Measurements from ENCODE around the gene TMEM42. TPM values are rescaled to one million over a fixed set of nuclear protein-coding genes. Genes with fewer than 3 reads are reported as not detected.

TMEM42 gene
- total and polyA plus RNA-seq, 2 of the 4 experiments (the other 2 are of a cell fraction): 13.1 to 24.7 TPM

- WGBS, 2 experiments (ENCODE audit: extremely low coverage in 2 of 2, insufficient read length in 1 of 2): 86% methylated on average over 3 of the region's 4 CpGs; no CpG with 5 or more reads in 1 of the 2 experiments
- Histone ChIP-seq H3K4me1 (ENCODE audit: control insufficient read depth, insufficient read depth, low read length) (no peaks in the 10 kb centered on the region), H4K8ac (ENCODE audit: low read depth in 2 of 2, low read length in 2 of 2) (no peak overlapping the region), H3K9me1 (ENCODE audit: insufficient read depth, low read length) (no peaks in the 10 kb centered on the region), H3K36me3 (ENCODE audit: control insufficient read depth, insufficient read depth, low read length) (no peaks in the 10 kb centered on the region), H4K20me1 (ENCODE audit: insufficient read depth, low read length) (no peaks in the 10 kb centered on the region), H3K56ac (ENCODE audit: extremely low read depth, insufficient read depth, low read length) (no peak overlapping the region), H3K27me3 (ENCODE audit: control insufficient read depth, insufficient read depth, low read length) (peaks cover 3% of the 10 kb centered on the region; the same call in 1 of the 2 replicates), H3K23ac (ENCODE audit: low read depth, low read length) (no peak overlapping the region), H3K4ac (ENCODE audit: low read depth, low read length) (no peak overlapping the region), H3K14ac (replicated peaks; ENCODE audit: low read depth, low read length) (no peak overlapping the region), H2AK5ac (ENCODE audit: low read depth, low read length) (no peak overlapping the region), H3K4me3 (ENCODE audit: insufficient read depth, low read depth, low read length) (no peak overlapping the region), H3K79me1 (ENCODE audit: low read depth in 1 of 2, low read length in 2 of 2) (no peaks in the 10 kb centered on the region), H4K5ac (ENCODE audit: low read depth, low read length) (no peak overlapping the region), H2AFZ (replicated peaks; ENCODE audit: low read length, poor library complexity) (no peak overlapping the region), H2AK9ac (replicated peaks; ENCODE audit: low read depth, low read length, poor library complexity) (no peak overlapping the region), H3K18ac (ENCODE audit: low read depth, low read length) (no peak overlapping the region), H4K91ac (ENCODE audit: insufficient read depth, low read depth, low read length) (no peak overlapping the region), H3K27ac (ENCODE audit: insufficient read depth, low read length) (no peak overlapping the region), H2BK120ac (ENCODE audit: low read depth, low read length) (no peak overlapping the region), H2BK20ac (ENCODE audit: low read depth, low read length) (no peak overlapping the region), H2BK5ac (ENCODE audit: low read depth, low read length, poor library complexity, severe bottlenecking) (no peak overlapping the region), H3K4me2 (ENCODE audit: low read depth, low read length) (no peak overlapping the region), H3K9ac (ENCODE audit: low read depth, low read length) (no peak overlapping the region), H2BK15ac (ENCODE audit: low read depth, low read length) (no peak overlapping the region), H3K9me3 (ENCODE audit: control insufficient read depth, insufficient read depth, low read length) (no peaks in the 10 kb centered on the region)
- ChIA-PET CTCF (no interaction called here), POLR2A (ENCODE audit: unreplicated experiment) (no interaction called here)
- no peak for TF ChIP-seq CHD1 (IDR thresholded peaks at IDR 0.05; ENCODE audit: low read depth, low read length)
- TF ChIP-seq POLR2A (IDR thresholded peaks at IDR 0.05; ENCODE audit: low read depth, low read length): no peak
- TF ChIP-seq BHLHE40 (IDR thresholded peaks at IDR 0.05; ENCODE audit: low read depth, low read length): no peak
- no peak for TF ChIP-seq CEBPB (IDR thresholded peaks at IDR 0.05; ENCODE audit: low read depth, low read length)
- no peak for TF ChIP-seq USF2 (IDR thresholded peaks at IDR 0.05; ENCODE audit: low read depth, low read length)
- no TSS peak for BruUV-seq (replicated peaks)
- intact Hi-C loops (cut with micrococcal nuclease) (no loop called here), in situ Hi-C loops (cut with MboI; ENCODE audit: low sequenced_read_pairs) (loop anchor here (10.0 kb wide), 1 partner anchor 372 kb away; no protein-coding TSS in a partner anchor), dilution Hi-C loops (cut with HindIII; ENCODE audit: low sequenced_read_pairs, unreplicated experiment) (no loop called here)
- peak; percentile 25 for DNase-seq
- ATAC-seq (ENCODE audit: low read depth): no peak
Observed at GRCh38 chr3:44906997-44907396, 45.3 kb downstream of the TMEM42 start.
